Ascending aorta (tissue), 2 donors: ENCODE measurements around the gene KCNQ5. TPM values are rescaled to one million over a fixed set of nuclear protein-coding genes. Genes with fewer than 3 reads are reported as not detected.

Experiments
- DNase-seq, 2 donors: peaks; one replicate each; pipeline ENCODE4 v3.0.0-alpha.2; 2019; ENCODE audit warnings: low spot score in 2 of 2
- H3K27ac ChIP-seq, 2 donors: fragments of 200-600 bp; sonication (generic); one replicate each; pipeline ENCODE4 v1.5.1; 2016 to 2017; ENCODE audit warnings: mild to moderate bottlenecking in 1 of 2
- H3K27me3 ChIP-seq: fragments of 200-600 bp; sonication (generic); one replicate; pipeline ENCODE4 v1.5.1; 2017
- H3K36me3 ChIP-seq, 2 donors: fragments of 200-600 bp; sonication (generic); one replicate each; pipeline ENCODE4 v1.5.1; 2016
- H3K4me1 ChIP-seq, 2 donors: fragments of 200-600 bp; sonication (generic); one replicate each; pipeline ENCODE4 v1.5.1; 2016 to 2017; ENCODE audit warnings: mild to moderate bottlenecking in 1 of 2
- H3K4me3 ChIP-seq, 2 donors: fragments of 200-600 bp; sonication (generic); one replicate each; pipeline ENCODE4 v1.5.1; 2016 to 2017; ENCODE audit warnings: mild to moderate bottlenecking in 1 of 2
- H3K9me3 ChIP-seq, 2 donors: fragments of 200-600 bp; sonication (generic); one replicate each; pipeline ENCODE4 v1.5.1; 2016
- intact Hi-C: fragments of 100-400 bp; cut with DNase I; formaldehyde crosslinking; loops from one replicate; pipeline ENCODE4 v1.15.1; 2023
- total RNA-seq: library from RNA; depleted of rRNA; stranded (reverse); fragments of >200 nt; gene quantifications from one replicate; pipeline ENCODE4 v1.1.0, GENCODE V29; 2016
- TF ChIP-seq, protein P1 (sequence below), 3 experiments: fragments of 200-600 bp in 2 of 3; fragments of 450-650 bp in 1 of 3; sonication (generic) in 2 of 3; IDR thresholded peaks; one replicate each; pipeline ENCODE4 v1.5.1; 2016 to 2019; ENCODE audit warnings: antibody characterized with exemption in 3 of 3, mild to moderate bottlenecking in 1 of 3, moderate library complexity in 1 of 3

The KCNQ5 gene
- total RNA-seq, 1 donor from 2014 or later, result 4.5 TPM

DNA sequence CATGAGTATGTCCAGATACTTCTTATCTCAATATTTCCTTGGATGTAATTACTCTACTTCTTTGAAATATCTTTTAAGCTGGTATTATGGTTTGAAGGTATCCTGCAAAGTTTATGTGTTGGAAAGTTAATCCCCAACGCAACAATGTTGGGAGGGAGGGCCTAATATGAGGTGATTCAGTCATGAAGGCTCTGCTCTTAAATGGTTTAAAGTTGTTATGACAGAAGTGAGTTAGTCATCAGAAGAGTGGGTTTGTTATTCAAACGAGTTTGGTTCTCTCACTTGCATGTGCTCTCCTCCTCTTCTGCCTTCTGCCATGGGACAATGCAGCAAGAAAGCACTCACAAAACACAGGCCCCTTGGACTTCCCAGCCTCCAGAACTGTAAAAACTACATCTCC is 176.3 kb downstream of the KCNQ5 start:
- Histone ChIP-seq H3K4me1 (no peaks in the 10 kb centered on the region), H3K9me3 (no peaks in the 10 kb centered on the region), H3K27ac (no peak overlapping the region), H3K27me3 (no peaks in the 10 kb centered on the region), H3K36me3 (no peaks in the 10 kb centered on the region), H3K4me3 (no peak overlapping the region)
- no peak for DNase-seq
- intact Hi-C loops, result no loop called here
- TF ChIP-seq, protein P1, sequence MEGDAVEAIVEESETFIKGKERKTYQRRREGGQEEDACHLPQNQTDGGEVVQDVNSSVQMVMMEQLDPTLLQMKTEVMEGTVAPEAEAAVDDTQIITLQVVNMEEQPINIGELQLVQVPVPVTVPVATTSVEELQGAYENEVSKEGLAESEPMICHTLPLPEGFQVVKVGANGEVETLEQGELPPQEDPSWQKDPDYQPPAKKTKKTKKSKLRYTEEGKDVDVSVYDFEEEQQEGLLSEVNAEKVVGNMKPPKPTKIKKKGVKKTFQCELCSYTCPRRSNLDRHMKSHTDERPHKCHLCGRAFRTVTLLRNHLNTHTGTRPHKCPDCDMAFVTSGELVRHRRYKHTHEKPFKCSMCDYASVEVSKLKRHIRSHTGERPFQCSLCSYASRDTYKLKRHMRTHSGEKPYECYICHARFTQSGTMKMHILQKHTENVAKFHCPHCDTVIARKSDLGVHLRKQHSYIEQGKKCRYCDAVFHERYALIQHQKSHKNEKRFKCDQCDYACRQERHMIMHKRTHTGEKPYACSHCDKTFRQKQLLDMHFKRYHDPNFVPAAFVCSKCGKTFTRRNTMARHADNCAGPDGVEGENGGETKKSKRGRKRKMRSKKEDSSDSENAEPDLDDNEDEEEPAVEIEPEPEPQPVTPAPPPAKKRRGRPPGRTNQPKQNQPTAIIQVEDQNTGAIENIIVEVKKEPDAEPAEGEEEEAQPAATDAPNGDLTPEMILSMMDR (IDR thresholded peaks at IDR 0.05), result no peak

DNA sequence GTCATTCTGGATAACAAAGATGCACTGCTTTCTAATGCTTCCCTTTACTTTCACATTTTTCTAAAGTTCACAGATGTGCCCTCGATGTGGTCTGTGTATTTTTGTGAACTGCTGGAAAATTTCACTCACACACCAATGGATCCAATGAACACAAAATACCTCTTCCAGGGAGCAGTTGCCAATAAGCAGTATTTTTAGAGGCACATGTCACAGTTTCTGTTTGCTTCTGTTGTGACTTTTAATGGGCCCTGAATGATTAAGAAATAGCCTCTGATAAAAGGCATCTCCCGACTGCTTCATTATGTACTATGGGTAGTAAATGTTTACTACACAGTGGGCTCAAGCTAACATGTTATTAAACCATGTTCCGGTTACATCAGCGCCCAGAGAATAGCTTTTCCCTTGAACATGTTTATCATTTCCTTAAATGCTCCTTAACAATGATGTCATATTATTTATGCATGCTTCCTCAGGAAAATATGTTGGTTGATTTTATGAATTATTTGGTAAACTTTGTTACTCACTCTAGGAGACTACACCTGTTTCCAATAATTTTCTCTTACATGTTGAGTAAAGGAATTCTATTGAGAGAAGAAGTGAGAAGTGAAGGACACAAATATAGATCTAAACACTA is 188.0 kb downstream of the KCNQ5 start:
- TF ChIP-seq, protein P1 (IDR thresholded peaks at IDR 0.05), result no peak
- intact Hi-C loops, result loop anchor here (5.0 kb wide), 2 partner anchors 52 to 63 kb away; no protein-coding TSS in a partner anchor
- peak overlapping the region; percentile 57 to 61 for H3K27ac ChIP-seq
- no peak overlapping the region for H3K4me3 ChIP-seq
- peaks cover 0 to 17% of the 10 kb centered on the region in 2 donors for H3K4me1 ChIP-seq
- H3K27me3 ChIP-seq, result no peaks in the 10 kb centered on the region
- H3K9me3 ChIP-seq, result no peaks in the 10 kb centered on the region
- no peaks in the 10 kb centered on the region for H3K36me3 ChIP-seq
- no peak for DNase-seq

DNA sequence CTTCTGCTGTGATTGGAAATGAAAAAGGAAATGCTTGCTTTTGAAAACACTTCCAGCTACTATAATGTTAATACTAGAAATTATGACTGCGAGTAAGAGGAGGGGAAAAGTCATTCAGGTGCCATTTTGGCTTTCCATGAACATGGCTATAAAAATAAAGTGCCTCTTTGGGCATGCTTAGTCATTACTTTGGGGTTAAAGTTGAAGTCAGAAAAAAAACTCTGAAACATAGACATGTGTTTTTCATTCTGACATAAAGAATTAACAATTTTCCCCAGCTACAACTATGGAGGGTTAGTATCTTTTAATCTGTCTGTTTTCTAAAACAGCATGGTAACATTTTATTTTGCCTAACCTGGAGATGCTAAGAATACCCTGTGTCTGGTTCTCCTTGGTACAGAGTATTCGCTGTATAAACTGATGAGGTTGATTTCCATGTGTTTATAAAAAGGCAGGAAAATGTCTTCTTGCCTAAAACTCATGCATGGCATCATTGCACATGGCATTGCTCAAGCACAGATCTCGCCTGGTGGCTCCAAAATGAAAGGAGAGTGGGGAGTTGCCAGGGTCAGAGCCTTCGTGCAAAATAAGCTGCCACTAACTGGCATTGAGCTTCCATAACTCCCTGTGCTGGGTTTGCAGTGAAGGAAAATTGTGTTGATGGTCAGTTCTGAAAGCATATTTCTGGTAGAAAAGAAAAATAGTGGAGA is 188.9 kb downstream of the KCNQ5 start:
- H3K27ac ChIP-seq, result peak overlapping the region; percentile 49 to 57
- H3K9me3 ChIP-seq, result no peaks in the 10 kb centered on the region
- H3K27me3 ChIP-seq, result no peaks in the 10 kb centered on the region
- H3K4me1 ChIP-seq, result peaks cover 0 to 17% of the 10 kb centered on the region in 2 donors
- intact Hi-C loops, result loop anchor here (5.0 kb wide), 2 partner anchors 52 to 63 kb away; no protein-coding TSS in a partner anchor
- H3K36me3 ChIP-seq, result no peaks in the 10 kb centered on the region
- H3K4me3 ChIP-seq, result no peak overlapping the region
- no peak for DNase-seq
- TF ChIP-seq, protein P1 (IDR thresholded peaks at IDR 0.05), result no peak

DNA sequence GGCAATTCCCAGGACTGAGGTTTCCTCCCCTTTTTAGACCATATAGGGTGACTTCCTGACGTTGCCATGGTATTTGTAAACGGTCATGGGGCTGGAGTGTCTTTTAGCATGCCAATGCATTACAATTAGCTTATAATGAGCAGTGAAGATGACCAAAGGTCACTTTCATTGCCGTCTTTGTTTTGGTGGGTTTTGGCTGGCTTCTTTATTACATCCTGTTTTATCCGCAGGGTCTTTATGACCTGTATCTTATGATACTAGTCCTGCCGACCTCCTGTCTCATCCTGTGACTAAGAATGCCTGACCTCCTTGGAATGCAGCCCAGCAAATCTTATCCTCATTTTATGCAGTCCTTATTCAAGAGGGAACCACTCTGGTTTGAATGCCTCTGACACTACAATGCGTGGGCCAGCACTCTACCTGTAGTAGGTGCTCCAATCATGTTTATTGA is 190.1 kb downstream of the KCNQ5 start:
- Histone ChIP-seq H3K4me1 (peaks cover 0 to 17% of the 10 kb centered on the region in 2 donors), H3K27ac (no peak overlapping the region), H3K36me3 (no peaks in the 10 kb centered on the region), H3K27me3 (no peaks in the 10 kb centered on the region), H3K9me3 (no peaks in the 10 kb centered on the region), H3K4me3 (no peak overlapping the region)
- intact Hi-C loops, result loop anchor here (5.0 kb wide), 2 partner anchors 50 to 65 kb away; no protein-coding TSS in a partner anchor
- no peak for DNase-seq
- TF ChIP-seq, protein P1 (IDR thresholded peaks at IDR 0.05), result no peak

DNA sequence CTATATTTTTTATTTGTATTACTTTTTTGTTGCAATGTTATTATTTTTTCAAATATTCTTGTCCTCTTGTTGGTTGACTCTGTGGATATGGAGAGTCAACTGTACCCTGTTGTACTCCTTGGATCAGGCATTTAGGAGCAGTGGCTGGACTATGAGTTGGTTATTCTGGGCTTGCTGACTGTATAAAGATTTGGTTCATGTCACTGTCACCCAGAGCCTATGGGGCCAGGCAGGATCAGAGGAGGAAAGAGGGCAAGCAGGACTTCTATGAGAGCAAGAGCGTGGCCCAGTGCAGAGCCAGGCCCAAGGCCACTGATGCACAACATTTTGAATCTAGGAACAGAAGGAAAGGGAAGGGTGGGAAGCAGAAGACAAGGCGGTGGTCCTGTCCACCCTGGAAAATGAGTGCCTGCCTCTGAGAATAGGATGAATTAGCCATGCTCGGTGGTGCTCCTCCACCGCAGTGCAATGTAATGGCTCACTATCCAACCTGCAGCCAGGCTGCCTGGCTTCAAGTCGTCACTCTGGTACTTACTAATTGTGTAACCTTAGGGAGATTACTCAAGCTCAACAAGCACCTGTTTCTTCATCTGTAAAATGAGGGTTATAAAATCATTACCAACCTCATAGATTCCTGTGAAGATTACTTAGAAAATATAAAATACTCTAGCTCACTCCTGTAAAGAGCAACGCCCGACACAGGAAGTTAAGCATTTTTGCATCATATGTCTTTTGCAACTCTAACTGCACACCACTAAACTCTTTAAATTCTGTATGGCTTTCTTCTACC is 192.1 kb downstream of the KCNQ5 start:
- Histone ChIP-seq H3K4me1 (peaks cover 0 to 17% of the 10 kb centered on the region in 2 donors), H3K36me3 (no peaks in the 10 kb centered on the region), H3K4me3 (no peak overlapping the region), H3K27ac (no peak overlapping the region), H3K9me3 (no peaks in the 10 kb centered on the region), H3K27me3 (no peaks in the 10 kb centered on the region)
- DNase-seq, result no peak
- intact Hi-C loops, result loop anchor here (5.0 kb wide), 2 partner anchors 48 to 67 kb away; no protein-coding TSS in a partner anchor
- TF ChIP-seq, protein P1 (IDR thresholded peaks at IDR 0.05), result no peak
